Tibial nerve (tissue), 4 donors: ENCODE results near the gene SH3RF2.

Experiments used
- EP300 ChIP-seq, 2 donors: sonication (generic); formaldehyde crosslinking; IDR thresholded peaks; one replicate each; pipeline ENCODE4 v1.6.1; 2017; ENCODE audit warnings: antibody characterized with exemption in 2 of 2, mild to moderate bottlenecking in 1 of 2
- POLR2A ChIP-seq, 2 donors: fragments of 450-650 bp; IDR thresholded peaks; one replicate each; pipeline ENCODE4 v1.6.1; 2017; ENCODE audit warnings: antibody characterized with exemption in 2 of 2, mild to moderate bottlenecking in 2 of 2, moderate library complexity in 2 of 2
- TF ChIP-seq, protein P1 (sequence below), 5 experiments: fragments of 200-600 bp in 3 of 5; fragments of 450-650 bp in 2 of 5; sonication (generic) in 3 of 5; IDR thresholded peaks; one replicate each; pipeline ENCODE4 v1.5.1; 2016 to 2019; ENCODE audit warnings: antibody characterized with exemption in 5 of 5, mild to moderate bottlenecking in 3 of 5, moderate library complexity in 2 of 5

DNA sequence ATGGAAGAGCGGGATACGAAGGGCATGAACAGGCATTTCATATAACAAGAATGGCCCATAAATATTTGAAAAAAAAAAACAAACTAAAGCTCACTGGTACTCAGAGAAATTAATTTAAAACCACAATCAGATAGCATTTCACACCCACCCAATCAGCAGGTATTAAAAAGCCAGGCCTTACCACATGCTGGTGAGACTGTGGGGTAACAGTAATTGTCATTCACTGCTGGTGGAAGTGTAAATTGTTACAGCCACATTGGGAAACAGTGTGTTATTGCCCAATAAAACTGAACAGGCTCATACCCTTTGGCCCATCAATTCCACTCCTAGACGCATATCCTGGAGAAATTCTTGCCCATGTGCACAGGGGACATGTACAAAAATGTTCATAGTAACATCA is 103.0 kb downstream of the SH3RF2 start:
- TF ChIP-seq, protein P1, sequence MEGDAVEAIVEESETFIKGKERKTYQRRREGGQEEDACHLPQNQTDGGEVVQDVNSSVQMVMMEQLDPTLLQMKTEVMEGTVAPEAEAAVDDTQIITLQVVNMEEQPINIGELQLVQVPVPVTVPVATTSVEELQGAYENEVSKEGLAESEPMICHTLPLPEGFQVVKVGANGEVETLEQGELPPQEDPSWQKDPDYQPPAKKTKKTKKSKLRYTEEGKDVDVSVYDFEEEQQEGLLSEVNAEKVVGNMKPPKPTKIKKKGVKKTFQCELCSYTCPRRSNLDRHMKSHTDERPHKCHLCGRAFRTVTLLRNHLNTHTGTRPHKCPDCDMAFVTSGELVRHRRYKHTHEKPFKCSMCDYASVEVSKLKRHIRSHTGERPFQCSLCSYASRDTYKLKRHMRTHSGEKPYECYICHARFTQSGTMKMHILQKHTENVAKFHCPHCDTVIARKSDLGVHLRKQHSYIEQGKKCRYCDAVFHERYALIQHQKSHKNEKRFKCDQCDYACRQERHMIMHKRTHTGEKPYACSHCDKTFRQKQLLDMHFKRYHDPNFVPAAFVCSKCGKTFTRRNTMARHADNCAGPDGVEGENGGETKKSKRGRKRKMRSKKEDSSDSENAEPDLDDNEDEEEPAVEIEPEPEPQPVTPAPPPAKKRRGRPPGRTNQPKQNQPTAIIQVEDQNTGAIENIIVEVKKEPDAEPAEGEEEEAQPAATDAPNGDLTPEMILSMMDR (IDR thresholded peaks at IDR 0.05) = no peak
- TF ChIP-seq POLR2A (IDR thresholded peaks at IDR 0.05) (no peak), EP300 (IDR thresholded peaks at IDR 0.05) (no peak)
